Measurements from ENCODE around the gene CHST6. TPM values are rescaled to one million over a fixed set of nuclear protein-coding genes. Genes with fewer than 3 reads are reported as not detected.
"Not testable (repeated sequence)": the region's sequence is repeated elsewhere in the genome, so short reads cannot be mapped to it uniquely, and the experiment has no call there.

CHST6 gene
- total and polyA plus RNA-seq, 9 of the 15 experiments (the other 6 are each of a cell fraction or from before 2014, with no cell fraction given): 0.01 to 0.05 (median 0.02) TPM; not detected in 6

DNA sequence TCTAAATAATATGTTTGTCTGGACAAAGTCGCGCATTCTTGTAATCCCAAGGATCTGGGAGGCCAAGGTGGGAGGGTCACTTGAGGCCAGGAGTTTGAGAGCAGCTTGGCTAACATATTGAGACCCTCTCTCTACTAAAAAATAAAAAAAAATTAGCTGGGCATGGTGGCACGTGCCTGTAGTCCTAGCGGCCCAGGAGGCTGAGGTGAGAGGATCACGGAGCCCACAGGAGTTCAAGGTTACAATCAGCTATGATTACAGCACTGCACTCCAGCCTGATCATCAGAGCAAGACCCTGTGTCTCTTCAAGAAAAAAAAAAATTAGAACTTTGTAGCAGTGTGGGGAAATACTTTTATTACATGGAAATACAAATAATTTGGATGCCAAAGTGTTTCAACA lies 6.1 kb upstream of the CHST6 start (continued):
- no peak for TF ChIP-seq NFE2L1 (tag; IDR thresholded peaks at IDR 0.05; ENCODE audit: borderline replicate concordance, low read depth)
- no peak for TF ChIP-seq ZNF551 (CRISPR knock-in tag; IDR thresholded peaks at IDR 0.05)

DNA sequence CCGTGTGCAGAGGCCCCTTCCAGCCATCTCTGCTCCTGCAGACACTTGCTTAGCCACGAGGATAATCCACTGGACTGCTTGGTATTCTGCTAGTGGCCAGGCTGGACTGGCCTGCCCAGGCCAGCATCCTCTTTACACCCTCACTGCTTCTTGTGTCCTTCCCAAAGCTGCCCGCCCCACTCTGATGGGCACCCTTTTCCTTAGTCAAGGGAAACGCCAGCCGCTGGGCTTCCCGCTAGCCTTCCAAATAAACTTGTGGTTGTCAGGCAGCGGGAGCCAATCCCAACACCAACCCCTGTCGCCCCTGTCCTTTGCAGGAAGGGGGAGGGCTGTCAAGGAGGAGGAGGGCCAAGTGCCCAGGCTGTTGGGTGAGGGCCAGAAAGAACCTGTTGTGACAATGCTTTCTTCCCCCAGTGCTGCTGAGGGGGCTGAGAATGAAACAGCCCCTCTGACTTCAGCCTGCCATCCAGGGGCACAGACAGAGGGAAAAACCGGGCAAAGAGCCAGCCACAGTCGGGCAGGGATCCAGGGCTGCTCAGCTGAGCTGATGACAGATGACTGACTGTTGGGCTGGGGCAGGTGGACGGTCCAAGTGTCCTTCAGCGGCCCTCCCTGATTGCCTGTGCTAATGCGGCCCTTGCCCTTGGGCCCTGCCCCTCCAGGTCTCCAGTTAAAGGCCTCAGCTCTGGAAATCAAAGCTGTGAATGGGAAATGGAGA lies 3.5 kb upstream of the CHST6 start:
- not testable (repeated sequence) for FAIRE-seq; H3K4me2 ChIP-seq (ENCODE audit: insufficient read depth, low read length)

More for the DNA sequence above, 3.5 kb upstream of the CHST6 start:
- TF ChIP-seq MEIS2 (IDR thresholded peaks at IDR 0.05; ENCODE audit: partially characterized antibody) (peak; percentile 76), PBX2 (tag; conservative IDR thresholded peaks at IDR 0.05; ENCODE audit: low read depth) (peak; percentile 77), NFIC (IDR thresholded peaks at IDR 0.05) (peak; percentile 71)
- intact Hi-C loops (cut with micrococcal nuclease); H3K9me3 ChIP-seq (replicated peaks; ENCODE audit: control insufficient read depth, insufficient read depth, low read depth, low read length); H3K4me3 ChIP-seq; H3K9me1 ChIP-seq (ENCODE audit: control insufficient read depth, insufficient read depth, low read length); CTCF ChIA-PET (ENCODE audit: low intra/inter-chr PET ratio); H3K79me2 ChIP-seq (ENCODE audit: control insufficient read depth, insufficient read depth, low read length); H2AFZ ChIP-seq (ENCODE audit: low read depth, low read length); in situ Hi-C loops (cut with MboI); BruUV-seq (replicated peaks); H3K9ac ChIP-seq (ENCODE audit: insufficient read depth in 1 of 2, low read depth in 2 of 2, low read length in 2 of 2); H4K20me1 ChIP-seq (replicated peaks; ENCODE audit: control insufficient read depth, insufficient read depth, low read length); POLR2A ChIA-PET; H3K27ac ChIP-seq (ENCODE audit: extremely low read depth, low read depth, low read length); H3K36me3 ChIP-seq (ENCODE audit: control insufficient read depth, insufficient read depth, low read length); DNase-seq (ENCODE audit: extremely low read depth in 1 of 4, low spot score in 3 of 4); TF ChIP-seq PBX2 (CRISPR knock-in tag; IDR thresholded peaks at IDR 0.05; ENCODE audit: low read depth): not testable (repeated sequence)
- 6% methylated on average over 7 of the region's 13 CpGs for WGBS (ENCODE audit: insufficient coverage, low coverage, missing lambda C conversion rate)
- H3K27me3 ChIP-seq (ENCODE audit: control insufficient read depth in 2 of 2, insufficient read depth in 2 of 2, low read length in 2 of 2): peaks cover 10 to 36% of the 10 kb centered on the region in 2 experiments; a peak in 4 of 5 replicates
- peaks cover 0 to 13% of the 10 kb centered on the region in 2 experiments; a peak in 2 of 5 replicates for H3K4me1 ChIP-seq (replicated peaks in 1 of 2; ENCODE audit: control insufficient read depth in 2 of 2, insufficient read depth in 2 of 2, low read length in 2 of 2)
- peak; percentile 42; the same call in 2 of the 3 replicates for ATAC-seq

Measured in K562 (cell line).